Measurements from ENCODE around the gene PAQR4. TPM values are rescaled to one million over a fixed set of nuclear protein-coding genes. Genes with fewer than 3 reads are reported as not detected.

The PAQR4 gene
- total and polyA plus RNA-seq, 2 donors (not counting 1 experiment from before 2014, with no cell fraction given): 1.5 to 3.0 TPM

DNA sequence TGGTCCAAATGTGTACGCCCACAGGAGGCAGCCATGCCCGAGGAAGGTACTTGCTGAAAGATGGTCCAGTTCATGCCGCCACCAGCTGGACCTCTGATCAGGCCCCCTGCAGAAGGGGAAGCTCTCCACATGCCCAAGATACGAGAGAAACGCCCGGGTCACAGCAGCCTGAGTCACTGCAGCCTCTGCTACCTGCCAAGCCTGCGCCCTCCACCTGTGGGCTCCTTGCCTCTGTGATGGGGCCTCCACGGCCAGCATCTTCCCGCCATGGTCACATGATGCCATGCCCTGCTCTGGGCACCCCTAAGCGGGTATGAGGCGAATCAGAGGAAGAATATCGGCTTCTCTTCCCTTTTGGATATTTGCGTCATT is 18.8 kb upstream of the PAQR4 start:
- H3K4me1 ChIP-seq (ENCODE audit: control insufficient read depth, extremely low read depth, insufficient read depth, low read length): no peaks in the 10 kb centered on the region
- no peak overlapping the region for H3K27ac ChIP-seq (ENCODE audit: insufficient read depth, low read length)
- no peak overlapping the region for H3K4me2 ChIP-seq (ENCODE audit: extremely low read depth, insufficient read depth, low read length)
- no peaks in the 10 kb centered on the region for H4K20me1 ChIP-seq (ENCODE audit: control insufficient read depth, extremely low read depth, insufficient read depth, low read length)
- no peak overlapping the region for H3K4me3 ChIP-seq (replicated peaks in 1 of 4; ENCODE audit: control extremely low read depth in 1 of 4, insufficient read depth in 1 of 4, low read depth in 3 of 4, low read length in 4 of 4)
- H3K9ac ChIP-seq (ENCODE audit: insufficient read depth, low read length): no peak overlapping the region
- H3K27me3 ChIP-seq (ENCODE audit: control insufficient read depth, insufficient read depth, low read length): peaks cover 7% of the 10 kb centered on the region
- no peak overlapping the region for H2AFZ ChIP-seq (ENCODE audit: low read length)
- no peaks in the 10 kb centered on the region for H3K9me3 ChIP-seq (ENCODE audit: control insufficient read depth, insufficient read depth, low read depth, low read length)
- H3K36me3 ChIP-seq (ENCODE audit: control insufficient read depth, insufficient read depth, low read length): peaks cover 5% of the 10 kb centered on the region
- no peaks in the 10 kb centered on the region for H3K79me2 ChIP-seq (ENCODE audit: control insufficient read depth, insufficient read depth, low read length)
- TF ChIP-seq, protein P1, sequence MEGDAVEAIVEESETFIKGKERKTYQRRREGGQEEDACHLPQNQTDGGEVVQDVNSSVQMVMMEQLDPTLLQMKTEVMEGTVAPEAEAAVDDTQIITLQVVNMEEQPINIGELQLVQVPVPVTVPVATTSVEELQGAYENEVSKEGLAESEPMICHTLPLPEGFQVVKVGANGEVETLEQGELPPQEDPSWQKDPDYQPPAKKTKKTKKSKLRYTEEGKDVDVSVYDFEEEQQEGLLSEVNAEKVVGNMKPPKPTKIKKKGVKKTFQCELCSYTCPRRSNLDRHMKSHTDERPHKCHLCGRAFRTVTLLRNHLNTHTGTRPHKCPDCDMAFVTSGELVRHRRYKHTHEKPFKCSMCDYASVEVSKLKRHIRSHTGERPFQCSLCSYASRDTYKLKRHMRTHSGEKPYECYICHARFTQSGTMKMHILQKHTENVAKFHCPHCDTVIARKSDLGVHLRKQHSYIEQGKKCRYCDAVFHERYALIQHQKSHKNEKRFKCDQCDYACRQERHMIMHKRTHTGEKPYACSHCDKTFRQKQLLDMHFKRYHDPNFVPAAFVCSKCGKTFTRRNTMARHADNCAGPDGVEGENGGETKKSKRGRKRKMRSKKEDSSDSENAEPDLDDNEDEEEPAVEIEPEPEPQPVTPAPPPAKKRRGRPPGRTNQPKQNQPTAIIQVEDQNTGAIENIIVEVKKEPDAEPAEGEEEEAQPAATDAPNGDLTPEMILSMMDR (conservative IDR thresholded peaks at IDR 0.05 in 1 of 2, IDR thresholded peaks at IDR 0.05 in 1 of 2; ENCODE audit: low read depth in 1 of 2, low read length in 2 of 2): no peak
- TF ChIP-seq EZH2 (IDR thresholded peaks at IDR 0.05; ENCODE audit: low read length, missing control alignments): no peak
- DNase-seq (ENCODE audit: low read depth in 2 of 2): no peak

DNA sequence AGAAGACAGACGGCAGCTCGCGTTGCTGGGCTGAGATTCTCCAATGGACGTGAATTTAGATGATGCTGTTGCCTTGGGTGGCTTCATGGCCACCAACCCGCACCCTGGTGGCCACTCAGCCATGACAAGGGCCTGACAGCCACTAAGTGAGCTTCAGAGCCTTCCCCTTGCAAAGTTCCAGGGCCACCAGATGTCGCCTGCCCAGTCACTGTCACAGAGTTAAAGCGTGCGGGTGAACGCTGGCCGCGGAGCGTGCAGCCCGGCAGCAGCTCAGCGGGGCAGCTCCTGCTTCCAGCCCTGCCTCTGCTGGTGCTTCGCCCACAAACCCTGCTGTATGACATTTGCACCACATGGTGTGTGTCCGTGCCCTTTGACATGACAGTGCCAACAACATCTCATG is 18.4 kb upstream of the PAQR4 start:
- no peak for DNase-seq (ENCODE audit: low read depth in 2 of 2)
- H3K9ac ChIP-seq (ENCODE audit: insufficient read depth, low read length): no peak overlapping the region
- H3K4me1 ChIP-seq (ENCODE audit: control insufficient read depth, extremely low read depth, insufficient read depth, low read length): no peaks in the 10 kb centered on the region
- H3K79me2 ChIP-seq (ENCODE audit: control insufficient read depth, insufficient read depth, low read length): no peaks in the 10 kb centered on the region
- H3K36me3 ChIP-seq (ENCODE audit: control insufficient read depth, insufficient read depth, low read length): peaks cover 5% of the 10 kb centered on the region
- peaks cover 7% of the 10 kb centered on the region for H3K27me3 ChIP-seq (ENCODE audit: control insufficient read depth, insufficient read depth, low read length)
- H3K4me3 ChIP-seq (replicated peaks in 1 of 4; ENCODE audit: control extremely low read depth in 1 of 4, insufficient read depth in 1 of 4, low read depth in 3 of 4, low read length in 4 of 4): no peak overlapping the region
- no peaks in the 10 kb centered on the region for H4K20me1 ChIP-seq (ENCODE audit: control insufficient read depth, extremely low read depth, insufficient read depth, low read length)
- H3K4me2 ChIP-seq (ENCODE audit: extremely low read depth, insufficient read depth, low read length): no peak overlapping the region
- no peak overlapping the region for H2AFZ ChIP-seq (ENCODE audit: low read length)
- no peaks in the 10 kb centered on the region for H3K9me3 ChIP-seq (ENCODE audit: control insufficient read depth, insufficient read depth, low read depth, low read length)
- no peak overlapping the region for H3K27ac ChIP-seq (ENCODE audit: insufficient read depth, low read length)
- TF ChIP-seq EZH2 (IDR thresholded peaks at IDR 0.05; ENCODE audit: low read length, missing control alignments): no peak
- TF ChIP-seq, protein P1 (conservative IDR thresholded peaks at IDR 0.05 in 1 of 2, IDR thresholded peaks at IDR 0.05 in 1 of 2; ENCODE audit: low read depth in 1 of 2, low read length in 2 of 2): no peak

DNA sequence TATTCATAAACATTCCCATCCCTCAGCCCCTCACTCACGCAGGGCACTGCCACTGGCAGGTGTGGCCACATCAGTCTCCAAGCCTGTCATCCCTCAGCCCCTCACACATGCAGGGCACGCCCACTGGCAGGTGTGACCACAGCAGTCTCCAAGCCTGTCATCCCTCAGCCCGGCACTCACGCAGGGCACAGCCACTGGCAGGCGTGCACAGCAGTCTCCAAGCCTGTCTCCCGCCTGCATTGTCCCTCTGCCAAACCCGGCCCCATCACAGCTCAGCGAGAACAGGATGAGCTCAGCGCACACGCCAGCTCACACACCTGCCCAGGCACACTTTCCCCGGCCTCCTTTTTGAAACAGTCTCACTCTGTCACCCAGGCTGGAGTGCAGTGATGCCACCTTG is 16.5 kb upstream of the PAQR4 start:
- Histone ChIP-seq H3K4me2 (ENCODE audit: extremely low read depth, insufficient read depth, low read length) (no peak overlapping the region), H3K9me3 (ENCODE audit: control insufficient read depth, insufficient read depth, low read depth, low read length) (no peaks in the 10 kb centered on the region), H3K9ac (ENCODE audit: insufficient read depth, low read length) (no peak overlapping the region), H3K27me3 (ENCODE audit: control insufficient read depth, insufficient read depth, low read length) (peaks cover 7% of the 10 kb centered on the region), H3K36me3 (ENCODE audit: control insufficient read depth, insufficient read depth, low read length) (peaks cover 5% of the 10 kb centered on the region), H3K4me3 (replicated peaks in 1 of 4; ENCODE audit: control extremely low read depth in 1 of 4, insufficient read depth in 1 of 4, low read depth in 3 of 4, low read length in 4 of 4) (no peak overlapping the region), H4K20me1 (ENCODE audit: control insufficient read depth, extremely low read depth, insufficient read depth, low read length) (no peaks in the 10 kb centered on the region), H2AFZ (ENCODE audit: low read length) (no peak overlapping the region), H3K4me1 (ENCODE audit: control insufficient read depth, extremely low read depth, insufficient read depth, low read length) (no peaks in the 10 kb centered on the region), H3K79me2 (ENCODE audit: control insufficient read depth, insufficient read depth, low read length) (no peaks in the 10 kb centered on the region), H3K27ac (ENCODE audit: insufficient read depth, low read length) (no peak overlapping the region)
- no peak for DNase-seq (ENCODE audit: low read depth in 2 of 2)
- TF ChIP-seq, protein P1 (conservative IDR thresholded peaks at IDR 0.05 in 1 of 2, IDR thresholded peaks at IDR 0.05 in 1 of 2; ENCODE audit: low read depth in 1 of 2, low read length in 2 of 2): no peak
- no peak for TF ChIP-seq EZH2 (IDR thresholded peaks at IDR 0.05; ENCODE audit: low read length, missing control alignments)
